ENCODE results near the gene RAB7B. TPM values are rescaled to one million over a fixed set of nuclear protein-coding genes. Genes with fewer than 3 reads are reported as not detected.

Gene RAB7B
- total and polyA plus RNA-seq, 2 of the 4 experiments (the other 2 are of a cell fraction): 9.1 to 14.7 TPM

GRCh38 chr1:206014601-206015000 is 11.4 kb upstream of the RAB7B start:
- H3K23ac ChIP-seq (ENCODE audit: low read depth, low read length): no peak overlapping the region
- peaks cover 43% of the 10 kb centered on the region for H3K27me3 ChIP-seq (ENCODE audit: control insufficient read depth, insufficient read depth, low read length)
- in situ Hi-C loops (cut with MboI; ENCODE audit: low sequenced_read_pairs): no loop called here
- H3K4me2 ChIP-seq (ENCODE audit: low read depth, low read length): no peak overlapping the region
- intact Hi-C loops (cut with micrococcal nuclease): no loop called here
- no peaks in the 10 kb centered on the region for H4K20me1 ChIP-seq (ENCODE audit: insufficient read depth, low read length)
- H2BK15ac ChIP-seq (ENCODE audit: low read depth, low read length): no peak overlapping the region
- ChIA-PET POLR2A (ENCODE audit: unreplicated experiment) (no interaction called here), CTCF (no interaction called here)
- H2BK120ac ChIP-seq (ENCODE audit: low read depth, low read length): no peak overlapping the region
- no peaks in the 10 kb centered on the region; the same call in 1 of the 2 replicates for H3K9me3 ChIP-seq (ENCODE audit: control insufficient read depth, insufficient read depth, low read length)
- no peak overlapping the region for H3K9ac ChIP-seq (ENCODE audit: low read depth, low read length)
- H4K5ac ChIP-seq (ENCODE audit: low read depth, low read length): no peak overlapping the region
- no peak overlapping the region for H2BK5ac ChIP-seq (ENCODE audit: low read depth, low read length, poor library complexity, severe bottlenecking)
- no peaks in the 10 kb centered on the region for H3K79me1 ChIP-seq (ENCODE audit: low read depth in 1 of 2, low read length in 2 of 2)
- WGBS, 2 experiments (ENCODE audit: extremely low coverage in 2 of 2, insufficient read length in 1 of 2): 63% methylated on average over 1 of the region's 5 CpGs; no CpG with 5 or more reads in 1 of the 2 experiments
- H2AK5ac ChIP-seq (ENCODE audit: low read depth, low read length): no peak overlapping the region
- no peak overlapping the region for H3K56ac ChIP-seq (ENCODE audit: extremely low read depth, insufficient read depth, low read length)
- no TSS peak for BruUV-seq (replicated peaks)
- no peak for DNase-seq
- no peak overlapping the region for H3K14ac ChIP-seq (replicated peaks; ENCODE audit: low read depth, low read length)
- TF ChIP-seq RFX5 (IDR thresholded peaks at IDR 0.05; ENCODE audit: low read depth, low read length): no peak
- TF ChIP-seq MAZ (IDR thresholded peaks at IDR 0.05; ENCODE audit: borderline replicate concordance, low read depth, low read length): no peak
- no peak for TF ChIP-seq SMC3 (IDR thresholded peaks at IDR 0.05; ENCODE audit: low read depth, low read length)
- no peak for TF ChIP-seq NFE2L2 (IDR thresholded peaks at IDR 0.05; ENCODE audit: low read depth, low read length)
- no peak for TF ChIP-seq CEBPB (IDR thresholded peaks at IDR 0.05; ENCODE audit: low read depth, low read length)
- no peak for TF ChIP-seq MAFK (IDR thresholded peaks at IDR 0.05; ENCODE audit: low read depth, low read length)
- TF ChIP-seq, protein P1, sequence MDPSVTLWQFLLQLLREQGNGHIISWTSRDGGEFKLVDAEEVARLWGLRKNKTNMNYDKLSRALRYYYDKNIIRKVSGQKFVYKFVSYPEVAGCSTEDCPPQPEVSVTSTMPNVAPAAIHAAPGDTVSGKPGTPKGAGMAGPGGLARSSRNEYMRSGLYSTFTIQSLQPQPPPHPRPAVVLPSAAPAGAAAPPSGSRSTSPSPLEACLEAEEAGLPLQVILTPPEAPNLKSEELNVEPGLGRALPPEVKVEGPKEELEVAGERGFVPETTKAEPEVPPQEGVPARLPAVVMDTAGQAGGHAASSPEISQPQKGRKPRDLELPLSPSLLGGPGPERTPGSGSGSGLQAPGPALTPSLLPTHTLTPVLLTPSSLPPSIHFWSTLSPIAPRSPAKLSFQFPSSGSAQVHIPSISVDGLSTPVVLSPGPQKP (IDR thresholded peaks at IDR 0.05; ENCODE audit: borderline replicate concordance, low read depth, low read length): no peak
- TF ChIP-seq POLR2A (IDR thresholded peaks at IDR 0.05; ENCODE audit: low read depth, low read length): no peak
- no peak for TF ChIP-seq RCOR1 (IDR thresholded peaks at IDR 0.05; ENCODE audit: insufficient replicate concordance, low read length)
- TF ChIP-seq FOS (IDR thresholded peaks at IDR 0.05; ENCODE audit: low read depth, low read length): no peak
- TF ChIP-seq RAD21 (IDR thresholded peaks at IDR 0.05; ENCODE audit: low read length): no peak
- TF ChIP-seq MXI1 (IDR thresholded peaks at IDR 0.05; ENCODE audit: borderline replicate concordance, low read depth, low read length): no peak
- no peak for TF ChIP-seq BHLHE40 (IDR thresholded peaks at IDR 0.05; ENCODE audit: low read depth, low read length)
- no peak overlapping the region for H4K8ac ChIP-seq (ENCODE audit: low read depth in 2 of 2, low read length in 2 of 2)
- H3K4me3 ChIP-seq (ENCODE audit: insufficient read depth, low read depth, low read length): no peak overlapping the region
- H3K36me3 ChIP-seq (ENCODE audit: control insufficient read depth, insufficient read depth, low read length): no peaks in the 10 kb centered on the region
- no peak overlapping the region for H4K91ac ChIP-seq (ENCODE audit: insufficient read depth, low read depth, low read length)
- ATAC-seq (ENCODE audit: low read depth): no peak
- no peak overlapping the region for H2BK20ac ChIP-seq (ENCODE audit: low read depth, low read length)
- H2AK9ac ChIP-seq (replicated peaks; ENCODE audit: low read depth, low read length, poor library complexity): no peak overlapping the region
- no peak overlapping the region for H2AFZ ChIP-seq (replicated peaks; ENCODE audit: low read length, poor library complexity)
- H3K27ac ChIP-seq (ENCODE audit: insufficient read depth, low read length): no peak overlapping the region
- no peaks in the 10 kb centered on the region for H3K9me1 ChIP-seq (ENCODE audit: insufficient read depth, low read length)
- dilution Hi-C loops (cut with HindIII; ENCODE audit: low sequenced_read_pairs, unreplicated experiment): no loop called here
- H3K18ac ChIP-seq (ENCODE audit: low read depth, low read length): no peak overlapping the region
- H3K4me1 ChIP-seq (ENCODE audit: control insufficient read depth, insufficient read depth, low read length): no peaks in the 10 kb centered on the region
- no peak overlapping the region for H3K4ac ChIP-seq (ENCODE audit: low read depth, low read length)

Data from IMR-90 (cell line).